Neural cell (in vitro differentiated cells): ENCODE results near the gene DIS3L2. TPM values are rescaled to one million over a fixed set of nuclear protein-coding genes. Genes with fewer than 3 reads are reported as not detected.

Experiments
- H2AFZ ChIP-seq: fragments of 200-600, 300-800 bp; sonication (generic), shearing (Covaris generic); 2 replicates; pipeline ENCODE4 v1.6.0; 2014; ENCODE audit warnings: low read depth, mild to moderate bottlenecking, antibody characterized with exemption, low read length, moderate library complexity
- H3F3A ChIP-seq: fragments of 200-600 bp; shearing (Covaris generic); 2 replicates; pipeline ENCODE4 v1.6.1; 2016; ENCODE audit warnings: mild to moderate bottlenecking, moderate library complexity, mixed read lengths, antibody characterized with exemption, low read length; ENCODE audit not compliant: insufficient read depth, poor library complexity, severe bottlenecking
- H3K27ac ChIP-seq: fragments of 200-600, 300-800 bp; sonication (generic), shearing (Covaris generic); 2 replicates; pipeline ENCODE4 v1.5.1; 2014; ENCODE audit warnings: mild to moderate bottlenecking, low read length, moderate library complexity
- H3K27me3 ChIP-seq: fragments of 300-800, 200-600 bp; sonication (generic), shearing (Covaris generic); 2 replicates; pipeline ENCODE4 v1.6.0; 2014; ENCODE audit warnings: mild to moderate bottlenecking, low read depth, low read length, moderate library complexity; ENCODE audit not compliant: insufficient read depth
- H3K36me3 ChIP-seq: fragments of 300-800, 200-600 bp; sonication (generic), shearing (Covaris generic); 2 replicates; pipeline ENCODE4 v1.5.1; 2014; ENCODE audit warnings: mild to moderate bottlenecking, antibody characterized with exemption, low read length, moderate library complexity; ENCODE audit not compliant: insufficient read depth
- H3K4me2 ChIP-seq: fragments of 300-800, 200-600 bp; sonication (generic), shearing (Covaris generic); 2 replicates; pipeline ENCODE4 v1.6.0; 2014; ENCODE audit warnings: mild to moderate bottlenecking, low read length
- H3K4me3 ChIP-seq: fragments of 300-800, 200-600 bp; sonication (generic), shearing (Covaris generic); 2 replicates; pipeline ENCODE4 v1.5.1; 2014; ENCODE audit warnings: mild to moderate bottlenecking, low read length, moderate library complexity
- H3K79me2 ChIP-seq: fragments of 200-600 bp; shearing (Covaris generic); replicated peaks from 2 replicates; pipeline ENCODE4 v1.6.0; 2014; ENCODE audit warnings: mild to moderate bottlenecking, low read length, moderate library complexity; ENCODE audit not compliant: insufficient read depth
- H3K9ac ChIP-seq: fragments of 300-800, 200-600 bp; sonication (generic), shearing (Covaris generic); 2 replicates; pipeline ENCODE4 v1.6.1; 2016; ENCODE audit warnings: mild to moderate bottlenecking, low read length, mixed read lengths
- H3K9me2 ChIP-seq: fragments of 200-600 bp; shearing (Covaris generic); 2 replicates; pipeline ENCODE4 v1.6.1; 2016; ENCODE audit warnings: mild to moderate bottlenecking, low read length, mixed read lengths; ENCODE audit not compliant: insufficient read depth
- H3K9me3 ChIP-seq: fragments of 200-600, 300-800 bp; sonication (generic), shearing (Covaris generic); 2 replicates; pipeline ENCODE4 v1.6.1; 2016; ENCODE audit warnings: mild to moderate bottlenecking, mixed run types, low read length, moderate library complexity, mixed read lengths
- H4K20me1 ChIP-seq: fragments of 200-600 bp; shearing (Covaris generic); 2 replicates; pipeline ENCODE4 v1.6.1; 2016; ENCODE audit warnings: mild to moderate bottlenecking, mixed run types; ENCODE audit not compliant: insufficient read depth
- CTCF ChIP-seq: fragments of 450-650 bp; IDR thresholded peaks from 2 replicates; pipeline ENCODE4 v1.5.1; 2014; ENCODE audit warnings: antibody characterized with exemption, mild to moderate bottlenecking, moderate library complexity; ENCODE audit not compliant: poor library complexity, severe bottlenecking
- EP300 ChIP-seq: fragments of 450-650 bp; conservative IDR thresholded peaks from 2 replicates; pipeline ENCODE4 v1.6.1; 2014; ENCODE audit warnings: antibody characterized with exemption, mild to moderate bottlenecking, moderate library complexity; ENCODE audit not compliant: poor library complexity, severe bottlenecking
- EZH2 ChIP-seq: fragments of 200-600, 300-800 bp; shearing (Covaris generic), sonication (generic); IDR thresholded peaks from 2 replicates; pipeline ENCODE4 v1.6.1; 2014; ENCODE audit warnings: antibody characterized with exemption, low read length, borderline replicate concordance, mild to moderate bottlenecking; ENCODE audit not compliant: insufficient read depth, poor library complexity, severe bottlenecking
- MXI1 ChIP-seq: fragments of 450-650 bp; conservative IDR thresholded peaks from 2 replicates; pipeline ENCODE4 v1.6.1; 2014; ENCODE audit warnings: antibody characterized with exemption, mild to moderate bottlenecking; ENCODE audit not compliant: poor library complexity, severe bottlenecking
- POLR2AphosphoS5 ChIP-seq: IDR thresholded peaks from 2 replicates; pipeline ENCODE4 v1.6.1; 2012
- RAD21 ChIP-seq: fragments of 450-650 bp; conservative IDR thresholded peaks from 2 replicates; pipeline ENCODE4 v1.6.1; 2014; ENCODE audit warnings: antibody characterized with exemption, mild to moderate bottlenecking, moderate library complexity
- REST ChIP-seq: IDR thresholded peaks from 2 replicates; pipeline ENCODE4 v1.6.1; 2012; ENCODE audit warnings: borderline replicate concordance
- SMC3 ChIP-seq: fragments of 450-650 bp; conservative IDR thresholded peaks from 2 replicates; pipeline ENCODE4 v1.6.1; 2014; ENCODE audit warnings: antibody characterized with exemption, mild to moderate bottlenecking, moderate library complexity; ENCODE audit not compliant: poor library complexity
- TAF1 ChIP-seq: IDR thresholded peaks from 2 replicates; pipeline ENCODE4 v1.6.1; 2012; ENCODE audit warnings: low read depth
- polyA plus RNA-seq: library from polyadenylated mRNA; depleted of rRNA; stranded (reverse); fragments of >200 nt; gene quantifications from 2 replicates; pipeline ENCODE4 v1.2.3, GENCODE V29; 2014

The DIS3L2 gene
- polyA plus RNA-seq, 1 donor from 2014 or later: 20.0 TPM

GRCh38 chr2:232235716-232236115 is 274.2 kb downstream of the DIS3L2 start:
- TF ChIP-seq POLR2AphosphoS5 (peak; percentile 69), RAD21 (no peak)
- H3K4me2 ChIP-seq: no peak overlapping the region
- H3K4me3 ChIP-seq: no peak overlapping the region
- H3K27ac ChIP-seq: no peak overlapping the region
- no peak overlapping the region for H3K9ac ChIP-seq
- H3K9me2 ChIP-seq: no peaks in the 10 kb centered on the region
- H4K20me1 ChIP-seq: no peaks in the 10 kb centered on the region
- no peak overlapping the region for H2AFZ ChIP-seq
- no peaks in the 10 kb centered on the region for H3F3A ChIP-seq
- no peaks in the 10 kb centered on the region for H3K9me3 ChIP-seq
- H3K79me2 ChIP-seq: no peaks in the 10 kb centered on the region
- H3K27me3 ChIP-seq: no peaks in the 10 kb centered on the region
- no peaks in the 10 kb centered on the region for H3K36me3 ChIP-seq

GRCh38 chr2:232236200-232236599 is 274.7 kb downstream of the DIS3L2 start:
- Histone ChIP-seq H3K27ac (no peak overlapping the region), H3K9me3 (no peaks in the 10 kb centered on the region), H3K9me2 (no peaks in the 10 kb centered on the region), H4K20me1 (no peaks in the 10 kb centered on the region), H3K9ac (no peak overlapping the region), H2AFZ (no peak overlapping the region), H3K27me3 (no peaks in the 10 kb centered on the region), H3K79me2 (no peaks in the 10 kb centered on the region), H3K36me3 (no peaks in the 10 kb centered on the region), H3K4me3 (no peak overlapping the region), H3K4me2 (no peak overlapping the region), H3F3A (no peaks in the 10 kb centered on the region)
- TF ChIP-seq TAF1: no peak
- no peak for TF ChIP-seq EZH2
- no peak for TF ChIP-seq SMC3
- TF ChIP-seq CTCF: no peak
- no peak for TF ChIP-seq REST
- TF ChIP-seq EP300: no peak
- TF ChIP-seq POLR2AphosphoS5: no peak
- TF ChIP-seq MXI1: no peak
- no peak for TF ChIP-seq RAD21

GRCh38 chr2:232237464-232237863 is 276.0 kb downstream of the DIS3L2 start:
- H3K27me3 ChIP-seq: no peaks in the 10 kb centered on the region
- no peaks in the 10 kb centered on the region for H4K20me1 ChIP-seq
- no peaks in the 10 kb centered on the region for H3K9me3 ChIP-seq
- H3K36me3 ChIP-seq: no peaks in the 10 kb centered on the region
- H3F3A ChIP-seq: no peaks in the 10 kb centered on the region
- H2AFZ ChIP-seq: no peak overlapping the region
- no peak overlapping the region for H3K27ac ChIP-seq
- H3K79me2 ChIP-seq: no peaks in the 10 kb centered on the region
- no peak overlapping the region for H3K9ac ChIP-seq
- H3K9me2 ChIP-seq: no peaks in the 10 kb centered on the region
- no peak for TF ChIP-seq SMC3
- no peak for TF ChIP-seq MXI1
- TF ChIP-seq POLR2AphosphoS5: no peak
- no peak for TF ChIP-seq TAF1
- no peak for TF ChIP-seq EP300
- no peak for TF ChIP-seq CTCF
- TF ChIP-seq EZH2: no peak
- no peak overlapping the region for H3K4me3 ChIP-seq
- no peak overlapping the region for H3K4me2 ChIP-seq
